Middle frontal gyrus (tissue), 1 donor: ENCODE data around the gene RPL39L.

Source experiments
- DNase-seq: peaks from one replicate; pipeline ENCODE4 v3.0.0-alpha.2; 2015; ENCODE audit warnings: low spot score; ENCODE audit errors: extremely low spot score

Gene RPL39L

GRCh38 chr3:187098923-187099512 is 40.3 kb downstream of the RPL39L start:
- DNase-seq: no peak

GRCh38 chr3:187093320-187093719 is 46.0 kb downstream of the RPL39L start:
- DNase-seq: no peak

- no peak for DNase-seq
Measured at GRCh38 chr3:187088701-187089100, 50.6 kb downstream of the RPL39L start.

- no peak for DNase-seq
Measured at GRCh38 chr3:187086831-187087230, 52.5 kb downstream of the RPL39L start.

- no peak for DNase-seq
Measured at GRCh38 chr3:187085933-187086332, 53.4 kb downstream of the RPL39L start.

- DNase-seq: no peak
Measured at GRCh38 chr3:187085021-187085666, 54.2 kb downstream of the RPL39L start.

GRCh38 chr3:187084580-187084979 is 54.7 kb downstream of the RPL39L start:
- DNase-seq: no peak

GRCh38 chr3:187084126-187084525 is 55.2 kb downstream of the RPL39L start:
- no peak for DNase-seq

GRCh38 chr3:187082758-187083375 is 56.4 kb downstream of the RPL39L start:
- DNase-seq: no peak

- no peak for DNase-seq
Measured at GRCh38 chr3:187080799-187081450, 58.4 kb downstream of the RPL39L start.

- no peak for DNase-seq
Measured at GRCh38 chr3:187079090-187080022, 59.9 kb downstream of the RPL39L start.

- DNase-seq: no peak
Measured at GRCh38 chr3:187077537-187077936, 61.8 kb downstream of the RPL39L start.

- no peak for DNase-seq
Measured at GRCh38 chr3:187077085-187077484, 62.2 kb downstream of the RPL39L start.

GRCh38 chr3:187076297-187076696 is 63.0 kb downstream of the RPL39L start:
- DNase-seq: no peak

- no peak for DNase-seq
Measured at GRCh38 chr3:187074846-187075245, 64.5 kb downstream of the RPL39L start.

GRCh38 chr3:187073581-187074098 is 65.7 kb downstream of the RPL39L start:
- DNase-seq: no peak

- DNase-seq: no peak
Measured at GRCh38 chr3:187072511-187072910, 66.8 kb downstream of the RPL39L start.

GRCh38 chr3:187072102-187072501 is 67.2 kb downstream of the RPL39L start:
- no peak for DNase-seq
